ENCODE results near the gene SYT5.
"Not testable (repeated sequence)": the region's sequence is repeated elsewhere in the genome, so short reads cannot be mapped to it uniquely, and the experiment has no call there.

The SYT5 gene

GRCh38 chr19:55157064-55157908, 22.8 kb downstream of the SYT5 start, which contains the start of gene TNNI3:
Gene TNNI3, minus strand, starts transcription at chr19:55157732. Its CDS starts 143 bp downstream, at chr19:55157589.
- TF ChIP-seq GLIS3 (CRISPR knock-in tag; IDR thresholded peaks at IDR 0.05), result no peak
- TF ChIP-seq, protein P1, sequence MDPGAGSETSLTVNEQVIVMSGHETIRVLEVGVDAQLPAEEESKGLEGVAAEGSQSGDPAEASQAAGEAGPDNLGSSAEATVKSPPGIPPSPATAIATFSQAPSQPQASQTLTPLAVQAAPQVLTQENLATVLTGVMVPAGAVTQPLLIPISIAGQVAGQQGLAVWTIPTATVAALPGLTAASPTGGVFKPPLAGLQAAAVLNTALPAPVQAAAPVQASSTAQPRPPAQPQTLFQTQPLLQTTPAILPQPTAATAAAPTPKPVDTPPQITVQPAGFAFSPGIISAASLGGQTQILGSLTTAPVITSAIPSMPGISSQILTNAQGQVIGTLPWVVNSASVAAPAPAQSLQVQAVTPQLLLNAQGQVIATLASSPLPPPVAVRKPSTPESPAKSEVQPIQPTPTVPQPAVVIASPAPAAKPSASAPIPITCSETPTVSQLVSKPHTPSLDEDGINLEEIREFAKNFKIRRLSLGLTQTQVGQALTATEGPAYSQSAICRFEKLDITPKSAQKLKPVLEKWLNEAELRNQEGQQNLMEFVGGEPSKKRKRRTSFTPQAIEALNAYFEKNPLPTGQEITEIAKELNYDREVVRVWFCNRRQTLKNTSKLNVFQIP (CRISPR knock-in tag; IDR thresholded peaks at IDR 0.05; ENCODE audit: borderline replicate concordance, low read depth), result no peak
- no peak for ATAC-seq

DNA sequence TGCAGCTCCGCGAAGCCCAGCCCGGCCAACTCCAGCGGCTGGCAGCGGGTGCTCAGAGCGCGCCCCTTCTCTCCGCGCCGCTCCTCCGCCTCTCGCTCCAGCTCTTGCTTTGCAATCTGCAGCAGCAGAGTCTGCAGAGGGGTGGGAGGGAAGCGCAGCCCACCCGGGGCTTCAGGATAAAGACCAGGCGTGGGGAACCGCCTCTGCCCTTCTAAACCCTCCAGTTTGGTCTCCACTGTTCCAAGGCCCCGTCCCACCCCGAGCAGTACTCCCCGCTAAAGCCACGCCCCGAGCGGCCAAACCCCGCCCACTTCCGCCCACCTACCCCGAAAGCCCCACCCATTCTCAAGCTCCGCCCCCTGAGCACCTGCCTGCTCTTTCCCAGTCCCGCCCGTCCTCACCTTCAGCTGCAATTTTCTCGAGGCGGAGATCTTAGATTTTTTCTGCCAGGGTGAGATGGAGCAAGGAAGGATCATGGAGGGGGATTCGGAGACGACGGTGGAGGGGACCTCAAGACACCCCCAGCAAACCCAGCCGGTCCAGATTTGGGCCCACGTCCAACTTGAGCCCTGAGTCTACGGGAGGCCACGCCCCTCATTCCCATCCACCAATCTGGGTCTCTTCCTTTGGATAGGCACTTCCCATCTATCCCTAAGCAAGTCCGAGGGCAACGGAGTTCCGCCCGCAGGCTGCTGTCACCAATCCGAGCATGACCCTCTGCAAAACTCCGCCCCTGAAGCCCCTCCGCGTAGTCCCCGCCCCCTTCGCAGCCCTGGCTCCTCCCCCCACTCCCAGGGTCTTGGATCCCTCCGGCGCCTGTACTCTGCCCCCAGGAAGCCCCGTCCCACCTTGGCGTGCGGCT, 23.7 kb downstream of the SYT5 start:
- TF ChIP-seq PPARA (CRISPR knock-in tag; IDR thresholded peaks at IDR 0.05; ENCODE audit: borderline replicate concordance), result no peak
- TF ChIP-seq PATZ1 (CRISPR knock-in tag; IDR thresholded peaks at IDR 0.05; ENCODE audit: borderline replicate concordance), result no peak
- TF ChIP-seq CREB5 (CRISPR knock-in tag; IDR thresholded peaks at IDR 0.05; ENCODE audit: low read depth), result no peak
- TF ChIP-seq ESRRG (CRISPR knock-in tag; IDR thresholded peaks at IDR 0.05), result no peak
- TF ChIP-seq RARB (CRISPR knock-in tag; IDR thresholded peaks at IDR 0.05), result no peak
- ATAC-seq, result peak; percentile 69

DNA sequence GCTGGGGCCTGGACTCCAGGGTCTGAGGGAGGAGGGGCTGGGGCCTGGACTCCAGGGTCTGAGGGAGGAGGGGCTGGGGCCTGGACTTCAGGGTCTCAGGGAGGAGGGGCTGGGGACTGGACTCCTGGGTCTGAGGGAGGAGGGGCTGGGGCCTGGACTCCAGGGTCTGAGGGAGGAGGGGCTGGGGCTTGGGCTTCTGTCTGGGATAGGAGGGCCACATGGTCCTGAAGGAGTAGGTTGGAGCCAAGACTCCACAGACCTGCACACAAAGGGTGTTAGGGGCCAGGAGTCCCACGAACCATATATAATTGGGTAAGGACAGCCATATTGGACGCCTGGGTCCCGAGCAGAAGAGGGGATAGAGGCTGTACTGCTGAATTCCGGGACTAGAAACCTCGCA, 24.3 kb downstream of the SYT5 start:
- ATAC-seq, result not testable (repeated sequence)

DNA sequence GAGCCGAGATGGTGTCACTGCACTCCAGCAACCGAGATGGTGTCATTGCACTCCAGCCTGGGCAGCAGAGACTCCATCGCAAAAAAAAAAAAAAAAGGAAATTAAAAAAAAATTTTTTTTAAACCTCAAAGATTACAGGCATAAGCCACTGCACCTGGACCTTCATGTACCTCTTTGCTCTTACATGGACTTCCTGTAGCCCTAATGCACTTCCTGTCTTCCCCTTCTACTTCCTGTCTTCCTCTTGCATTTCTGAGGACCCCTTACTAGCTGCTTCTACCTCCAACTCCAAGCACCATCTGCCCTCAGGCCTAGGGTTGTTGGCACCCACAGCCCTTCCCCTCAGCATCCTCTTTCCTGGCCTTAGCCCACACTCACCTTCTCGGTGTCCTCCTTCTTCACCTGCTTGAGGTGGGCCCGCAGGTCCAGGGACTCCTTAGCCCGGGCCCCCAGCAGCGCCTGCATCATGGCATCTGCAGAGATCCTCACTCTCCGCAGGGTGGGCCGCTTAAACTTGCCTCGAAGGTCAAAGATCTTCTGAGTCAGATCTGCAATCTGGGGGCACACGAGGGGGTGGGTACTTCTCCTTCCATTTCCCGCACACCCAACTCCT, 26.3 kb downstream of the SYT5 start:
- TF ChIP-seq ZFP30 (CRISPR knock-in tag; IDR thresholded peaks at IDR 0.05) (no peak), CSDC2 (CRISPR knock-in tag; IDR thresholded peaks at IDR 0.05) (no peak), GLIS3 (CRISPR knock-in tag; IDR thresholded peaks at IDR 0.05) (no peak), OSR1 (CRISPR knock-in tag; IDR thresholded peaks at IDR 0.05) (no peak), ZNF70 (CRISPR knock-in tag; IDR thresholded peaks at IDR 0.05) (no peak), TCF4 (CRISPR knock-in tag; IDR thresholded peaks at IDR 0.05; ENCODE audit: borderline replicate concordance) (no peak), RARB (CRISPR knock-in tag; IDR thresholded peaks at IDR 0.05) (no peak), CREB5 (CRISPR knock-in tag; IDR thresholded peaks at IDR 0.05; ENCODE audit: low read depth) (no peak), ZNF8 (CRISPR knock-in tag; IDR thresholded peaks at IDR 0.05) (no peak), ZFP3 (CRISPR knock-in tag; IDR thresholded peaks at IDR 0.05) (no peak), ARNTL (CRISPR knock-in tag; IDR thresholded peaks at IDR 0.05; ENCODE audit: borderline replicate concordance, low read depth) (no peak), PPARA (CRISPR knock-in tag; IDR thresholded peaks at IDR 0.05; ENCODE audit: borderline replicate concordance) (no peak), TOX (CRISPR knock-in tag; IDR thresholded peaks at IDR 0.05; ENCODE audit: borderline replicate concordance) (no peak), SNAI2 (CRISPR knock-in tag; IDR thresholded peaks at IDR 0.05) (no peak)
- TF ChIP-seq, protein P1 (CRISPR knock-in tag; IDR thresholded peaks at IDR 0.05; ENCODE audit: borderline replicate concordance, low read depth), result no peak
- ATAC-seq, result no peak
